Kidney (tissue), 14 donors: ENCODE data around the gene TF. TPM values are rescaled to one million over a fixed set of nuclear protein-coding genes. Genes with fewer than 3 reads are reported as not detected.

Source experiments
- DNase-seq, 5 donors: peaks; one replicate each; pipeline ENCODE4 v3.0.0-alpha.2; 2013 to 2020
- FAIRE-seq: peaks from 2 replicates; lab custom pipeline; 2012; peaks lifted over from hg19 to GRCh38; lab: Jason Lieb, UNC
- H3K27ac ChIP-seq, 2 donors: one replicate each; pipeline ENCODE4 v1.7.0; 2013; ENCODE audit warnings: low read depth in 2 of 2, low read length in 2 of 2, inconsistent platforms in 1 of 2
- H3K27me3 ChIP-seq: one replicate; pipeline ENCODE4 v1.7.1; 2013; ENCODE audit warnings: low read length, inconsistent platforms; ENCODE audit not compliant: control insufficient read depth, insufficient read depth
- H3K36me3 ChIP-seq, 3 donors: one replicate each; pipeline versions ENCODE4 v1.7.0 to v1.7.1; 2013; ENCODE audit warnings: low read length in 3 of 3, control low read depth in 1 of 3, inconsistent platforms in 1 of 3; ENCODE audit not compliant: insufficient read depth in 3 of 3, control insufficient read depth in 2 of 3
- H3K4me1 ChIP-seq, 3 donors: one replicate each; pipeline versions ENCODE4 v1.7.0 to v1.7.1; 2013; ENCODE audit warnings: low read length in 3 of 3, inconsistent platforms in 1 of 3, low read depth in 1 of 3; ENCODE audit not compliant: control insufficient read depth in 2 of 3, insufficient read depth in 2 of 3
- H3K4me3 ChIP-seq, 3 donors: one replicate each; pipeline versions ENCODE4 v1.7.0 to v1.8.1; 2013; ENCODE audit warnings: low read length in 3 of 3, control low read depth in 1 of 3, inconsistent platforms in 1 of 3
- H3K9ac ChIP-seq, 3 donors: one replicate each; pipeline versions ENCODE4 v1.7.0 to v1.7.1; 2013; ENCODE audit warnings: low read length in 3 of 3, control low read depth in 1 of 3, inconsistent platforms in 1 of 3
- H3K9me3 ChIP-seq, 3 donors: one replicate each; pipeline versions ENCODE4 v1.7.0 to v1.7.1; 2013; ENCODE audit warnings: low read length in 3 of 3, control low read depth in 1 of 3, inconsistent platforms in 1 of 3; ENCODE audit not compliant: control insufficient read depth in 2 of 3, insufficient read depth in 1 of 3
- CTCF ChIP-seq: IDR thresholded peaks from 3 replicates; pipeline ENCODE4 v1.5.1; 2012; ENCODE audit warnings: mild to moderate bottlenecking, moderate library complexity, borderline replicate concordance; ENCODE audit not compliant: insufficient read depth; ENCODE audit errors: extremely low read depth
- intact Hi-C: fragments of 100-400 bp; cut with DNase I; formaldehyde crosslinking; loops from one replicate; pipeline ENCODE4 v1.11.1; 2022
- polyA plus RNA-seq: library from polyadenylated mRNA; stranded (reverse); fragments of 350-450 nt; fragmentation: Illumina TruSeq; extraction: RNeasy Lipid Tissue Mini Kit (QIAGEN cat#74804); gene quantifications from one replicate; pipeline ENCODE4 v1.2.3, GENCODE V29; 2014; ENCODE audit warnings: low read depth, low replicate concordance; ENCODE audit not compliant: insufficient read depth
- total RNA-seq: library from RNA; stranded (reverse); fragmentation: NEBNext Ultra II Directional; extraction: Animal tissue kit (Norgen Biotek cat#: 25700); gene quantifications from one replicate; pipeline ENCODE4 v1.2.1, GENCODE V29; 2021
- donor health status: control.
- donor health status: control.
- donor health status: control.
- donor health status: control.
- donor health status: control.
- donor health status: DM: yes; HTN: yes; CAD: no.
- donor health status: Normal renal cell carcinoma (clear cell type).

TF gene
- total and polyA plus RNA-seq, 2 donors from 2014 or later, result 0.88 to 1.4 TPM

- intact Hi-C loops, result no loop called here
- TF ChIP-seq CTCF, result no peak
- Histone ChIP-seq H3K9ac (no peak overlapping the region), H3K4me3 (no peak overlapping the region), H3K27ac (no peak overlapping the region), H3K4me1 (no peaks in the 10 kb centered on the region), H3K27me3 (no peaks in the 10 kb centered on the region), H3K9me3 (no peaks in the 10 kb centered on the region), H3K36me3 (no peaks in the 10 kb centered on the region)
- DNase-seq, result peak in 1 of 5 donors; percentile 14
- FAIRE-seq, result no peak
Observed at GRCh38 chr3:133828576-133829309, 82.5 kb downstream of the TF start.

- TF ChIP-seq CTCF, result no peak
- H3K9me3 ChIP-seq, result no peaks in the 10 kb centered on the region
- no peak overlapping the region for H3K9ac ChIP-seq
- H3K4me3 ChIP-seq, result no peak overlapping the region
- intact Hi-C loops, result no loop called here
- FAIRE-seq (no peak), DNase-seq (no peak)
- H3K4me1 ChIP-seq, result no peaks in the 10 kb centered on the region
- H3K36me3 ChIP-seq, result no peaks in the 10 kb centered on the region
- H3K27ac ChIP-seq, result no peak overlapping the region
- no peaks in the 10 kb centered on the region for H3K27me3 ChIP-seq
Observed at GRCh38 chr3:133829310-133829707, 83.1 kb downstream of the TF start.

- Histone ChIP-seq H3K9me3 (no peaks in the 10 kb centered on the region), H3K36me3 (no peaks in the 10 kb centered on the region), H3K4me3 (no peak overlapping the region), H3K9ac (no peak overlapping the region), H3K27ac (no peak overlapping the region), H3K27me3 (no peaks in the 10 kb centered on the region), H3K4me1 (no peaks in the 10 kb centered on the region)
- DNase-seq (no peak), FAIRE-seq (no peak)
- TF ChIP-seq CTCF, result no peak
- intact Hi-C loops, result no loop called here
Observed at GRCh38 chr3:133830071-133830470, 83.9 kb downstream of the TF start.
